Pancreas (tissue), 10 donors: ENCODE data around the gene TMEM250. TPM values are rescaled to one million over a fixed set of nuclear protein-coding genes. Genes with fewer than 3 reads are reported as not detected.

Experiments
- ATAC-seq, 4 donors: fragments of 200-7000 bp; cut with Tn5 transposase; one replicate each; pipeline versions ENCODE4 v1.8.0 to v1.9.1; 2020; ENCODE audit warnings: mild to moderate bottlenecking in 4 of 4, moderate library complexity in 4 of 4
- DNase-seq, 6 donors: peaks; one replicate each; pipeline ENCODE4 v3.0.0-alpha.2; 2020
- FAIRE-seq: peaks from 2 replicates; lab custom pipeline; 2012; peaks lifted over from hg19 to GRCh38; lab: Jason Lieb, UNC
- H3K27ac ChIP-seq, 4 donors: fragments of 200-600 bp; sonication (generic); 1 replicate in 3 of 4; 2 replicates in 1 of 4; pipeline versions ENCODE4 v1.5.0 to v1.8.0; 2020
- H3K27me3 ChIP-seq, 4 donors: fragments of 200-600 bp; one replicate each; pipeline ENCODE4 v1.8.0; 2021
- H3K36me3 ChIP-seq, 3 donors: fragments of 200-600 bp; sonication (generic) in 1 of 3; one replicate each; pipeline versions ENCODE4 v1.5.0 to v1.8.0; 2020 to 2021
- H3K4me1 ChIP-seq, 3 donors: fragments of 200-600 bp; one replicate each; pipeline ENCODE4 v1.8.0; 2021
- H3K4me3 ChIP-seq, 4 donors: fragments of 200-600 bp; sonication (generic) in 2 of 4; one replicate each; pipeline versions ENCODE4 v1.5.0 to v1.8.0; 2020 to 2021
- H3K9me3 ChIP-seq, 4 donors: fragments of 200-600 bp; one replicate each; pipeline ENCODE4 v1.8.0; 2021
- WGBS, 2 donors: extraction: QIAGEN DNeasy Blood & Tissue Kit; methylation state at CpG; one replicate each; pipeline ENCODE4 v1.1.7; 2013; 5-methylcytosine and 5-hydroxymethylcytosine counted together
- intact Hi-C, 3 donors: fragments of 100-400 bp; cut with DNase I; formaldehyde crosslinking; loops; one replicate each; pipeline versions ENCODE4 v1.11.1 to v1.14.2; 2022
- polyA plus RNA-seq, 2 donors: library from polyadenylated mRNA; stranded (reverse); fragments of 200-250 nt; gene quantifications; one replicate each; pipeline ENCODE4 v1.2.3, GENCODE V29; 2013
- total RNA-seq, 6 donors: library from RNA; stranded (reverse); fragmentation: NEBNext Ultra II Directional in 4 of 6; extraction: Animal tissue kit (Norgen Biotek cat#: 25700) in 4 of 6; gene quantifications; one replicate each; pipeline versions ENCODE4 v1.2.1 to v1.2.4, GENCODE V29; 2021 to 2023
- TF ChIP-seq, protein P1 (sequence below), 4 donors: fragments of 200-600 bp; sonication (generic) in 3 of 4; IDR thresholded peaks; one replicate each; pipeline versions ENCODE4 v1.5.0 to v1.8.0; 2021; ENCODE audit warnings: antibody characterized with exemption in 4 of 4
- donor health status: healthy with polysubstance abuse.
- donor health status: DM: no; HTN: no; CAD: no; lungs with moderate emphysema.
- donor health status: DM: no; HTN: no; CAD: no.
- donor health status: control.
- donor health status: control.
- donor health status: Bipolar disorder and iron deficiency.
- donor health status: DM: yes; HTN: yes; CAD: no.
- donor health status: DM: no; HTN: no; CAD: no.
- donor health status: DM: no; HTN: no; CAD: no.
- donor health status: DM: yes; HTN: yes; CAD: no.

TMEM250 gene
- total and polyA plus RNA-seq, 8 donors: 8.0 to 17.8 (median 11.8) TPM

DNA sequence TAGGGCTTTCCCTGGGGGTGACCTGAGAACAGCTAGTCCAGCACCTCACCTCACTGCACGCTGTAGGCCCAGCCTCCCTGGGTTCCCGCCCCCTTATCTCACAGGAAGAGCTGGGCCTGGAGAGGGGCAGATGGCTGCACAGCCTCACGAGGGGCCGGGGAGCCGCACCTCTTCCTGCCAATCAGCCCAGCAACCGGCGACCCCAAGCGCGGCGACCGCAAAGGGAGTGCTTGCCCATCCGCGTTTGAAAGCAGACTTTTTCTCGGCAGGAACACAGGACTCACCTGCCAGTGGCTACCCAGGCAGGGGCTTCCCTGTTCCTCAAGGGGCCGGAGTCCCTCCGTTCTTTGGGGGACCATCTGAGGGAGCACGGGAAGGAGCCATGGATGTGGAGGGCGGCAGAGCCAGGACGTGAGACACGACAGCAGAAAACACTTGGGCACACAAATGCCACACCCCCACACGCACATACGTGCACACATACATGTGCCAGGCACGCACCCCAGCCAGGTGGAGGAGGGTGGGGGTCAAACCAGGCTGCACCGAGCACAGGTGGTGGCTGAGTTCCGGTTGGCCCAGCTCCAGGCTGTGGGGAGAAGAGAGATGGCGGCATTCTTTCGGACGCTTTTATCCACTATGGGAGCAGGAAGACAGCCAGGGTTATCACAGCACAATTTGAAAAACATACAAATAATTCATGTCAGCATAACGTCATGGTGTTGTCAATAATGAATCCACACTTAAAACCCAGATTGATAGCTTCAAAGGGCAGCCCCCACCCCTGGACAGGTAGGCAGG lies 11.3 kb downstream of the TMEM250 start:
- peaks cover 5 to 10% (median 5%) of the 10 kb centered on the region in 3 donors for H3K4me1 ChIP-seq
- intact Hi-C loops: no loop called here
- H3K36me3 ChIP-seq: no peaks in the 10 kb centered on the region
- no peak overlapping the region for H3K4me3 ChIP-seq
- DNase-seq (no peak), ATAC-seq (no peak), FAIRE-seq (no peak)
- no peaks in the 10 kb centered on the region for H3K9me3 ChIP-seq
- whole genome bisulfite sequencing, 2 donors: 69 to 71% methylated on average over 28 to 29 of the region's 29 CpGs
- TF ChIP-seq, protein P1, sequence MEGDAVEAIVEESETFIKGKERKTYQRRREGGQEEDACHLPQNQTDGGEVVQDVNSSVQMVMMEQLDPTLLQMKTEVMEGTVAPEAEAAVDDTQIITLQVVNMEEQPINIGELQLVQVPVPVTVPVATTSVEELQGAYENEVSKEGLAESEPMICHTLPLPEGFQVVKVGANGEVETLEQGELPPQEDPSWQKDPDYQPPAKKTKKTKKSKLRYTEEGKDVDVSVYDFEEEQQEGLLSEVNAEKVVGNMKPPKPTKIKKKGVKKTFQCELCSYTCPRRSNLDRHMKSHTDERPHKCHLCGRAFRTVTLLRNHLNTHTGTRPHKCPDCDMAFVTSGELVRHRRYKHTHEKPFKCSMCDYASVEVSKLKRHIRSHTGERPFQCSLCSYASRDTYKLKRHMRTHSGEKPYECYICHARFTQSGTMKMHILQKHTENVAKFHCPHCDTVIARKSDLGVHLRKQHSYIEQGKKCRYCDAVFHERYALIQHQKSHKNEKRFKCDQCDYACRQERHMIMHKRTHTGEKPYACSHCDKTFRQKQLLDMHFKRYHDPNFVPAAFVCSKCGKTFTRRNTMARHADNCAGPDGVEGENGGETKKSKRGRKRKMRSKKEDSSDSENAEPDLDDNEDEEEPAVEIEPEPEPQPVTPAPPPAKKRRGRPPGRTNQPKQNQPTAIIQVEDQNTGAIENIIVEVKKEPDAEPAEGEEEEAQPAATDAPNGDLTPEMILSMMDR (IDR thresholded peaks at IDR 0.05): no peak
- no peaks in the 10 kb centered on the region for H3K27me3 ChIP-seq
- H3K27ac ChIP-seq: no peak overlapping the region

DNA sequence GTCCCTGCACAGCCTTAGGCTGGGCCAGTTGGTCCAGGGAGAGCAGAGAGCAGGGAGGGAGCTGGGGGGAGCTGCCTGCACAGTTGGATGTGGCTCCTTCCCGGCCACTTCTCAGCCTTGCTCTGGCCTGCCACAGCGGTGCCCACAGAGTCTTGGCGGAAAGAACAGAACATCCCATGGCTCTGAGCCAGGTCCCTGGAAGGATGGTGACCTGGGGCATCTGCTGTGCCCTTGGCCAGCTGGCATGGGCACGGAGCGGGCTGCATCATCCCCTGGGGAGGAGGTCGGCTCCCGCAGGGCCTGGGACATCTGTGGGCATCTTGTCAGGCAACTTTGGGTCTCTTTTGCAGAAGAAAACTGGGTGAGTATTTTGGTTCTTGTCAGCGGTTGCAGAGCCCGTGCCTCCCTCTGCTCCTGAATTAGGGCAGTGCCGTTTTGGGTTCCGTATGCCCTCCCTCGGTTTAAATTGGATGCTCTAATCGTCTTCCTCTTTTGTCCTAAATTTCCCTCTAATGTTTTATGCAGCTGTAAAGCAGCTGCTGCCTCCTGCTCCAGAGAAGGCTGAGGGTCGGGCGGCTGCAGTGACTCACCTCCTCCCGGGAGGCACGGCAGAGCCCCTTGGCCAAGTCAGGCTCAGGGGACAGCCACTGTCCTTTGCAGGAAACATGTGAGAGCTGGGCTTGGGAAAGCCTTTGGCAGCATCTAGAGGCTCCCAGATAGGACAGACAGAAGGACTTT lies 13.1 kb downstream of the TMEM250 start:
- no peaks in the 10 kb centered on the region for H3K36me3 ChIP-seq
- H3K4me1 ChIP-seq: peaks cover 5 to 10% (median 5%) of the 10 kb centered on the region in 3 donors
- intact Hi-C loops: no loop called here
- DNase-seq: no peak
- H3K4me3 ChIP-seq: no peak overlapping the region
- no peak overlapping the region for H3K27ac ChIP-seq
- H3K27me3 ChIP-seq: no peaks in the 10 kb centered on the region
- ATAC-seq: no peak
- no peaks in the 10 kb centered on the region for H3K9me3 ChIP-seq
- WGBS, 2 donors: 68 to 76% methylated on average over 17 of the region's 17 CpGs
- FAIRE-seq: no peak
- TF ChIP-seq, protein P1 (IDR thresholded peaks at IDR 0.05): no peak

DNA sequence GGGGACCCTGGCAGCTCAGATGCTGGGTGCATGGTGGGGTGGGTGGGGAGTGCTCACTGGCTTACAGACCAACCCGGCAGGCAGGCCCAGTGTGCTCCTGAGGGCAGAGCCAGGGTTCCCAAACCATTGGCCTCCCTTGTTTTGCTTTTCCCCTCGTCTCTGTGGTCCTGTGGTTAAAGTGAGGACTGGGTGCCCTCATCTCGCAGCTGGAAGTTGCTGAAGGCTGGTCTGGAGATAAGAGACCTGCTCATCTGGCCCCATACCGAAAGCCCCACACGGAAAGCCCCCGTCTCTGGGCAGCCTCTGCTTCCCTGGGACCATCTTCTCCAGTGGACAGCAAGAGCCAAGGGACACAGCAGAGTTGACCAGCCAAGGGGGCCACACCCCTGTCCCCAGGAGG lies 13.8 kb downstream of the TMEM250 start:
- DNase-seq (no peak), ATAC-seq (no peak), FAIRE-seq (no peak)
- 74 to 84% methylated on average over 6 of the region's 6 CpGs for WGBS, 2 donors
- Histone ChIP-seq H3K4me1 (peaks cover 2 to 6% (median 5%) of the 10 kb centered on the region in 3 donors), H3K4me3 (no peak overlapping the region), H3K36me3 (no peaks in the 10 kb centered on the region), H3K27ac (no peak overlapping the region), H3K9me3 (no peaks in the 10 kb centered on the region), H3K27me3 (no peaks in the 10 kb centered on the region)
- intact Hi-C loops: no loop called here
- TF ChIP-seq, protein P1 (IDR thresholded peaks at IDR 0.05): no peak

DNA sequence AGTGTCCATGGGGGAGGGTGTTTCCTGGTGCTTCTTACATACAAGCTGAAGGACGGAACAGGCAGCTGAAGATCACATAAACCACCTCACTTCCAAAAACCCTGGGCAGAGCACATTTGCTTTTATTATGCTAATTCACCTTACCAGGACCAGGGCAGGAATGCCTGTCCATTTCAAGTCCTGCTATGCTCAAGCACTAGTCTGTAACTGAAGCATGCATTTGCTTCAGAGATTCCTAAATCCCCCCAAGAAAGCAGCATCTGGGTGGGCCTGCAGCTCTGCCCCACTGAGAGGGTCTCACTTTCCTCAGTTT lies 14.2 kb downstream of the TMEM250 start:
- TF ChIP-seq, protein P1 (IDR thresholded peaks at IDR 0.05): no peak
- H3K27me3 ChIP-seq: no peaks in the 10 kb centered on the region
- FAIRE-seq: no peak
- no peaks in the 10 kb centered on the region for H3K9me3 ChIP-seq
- no peak overlapping the region for H3K27ac ChIP-seq
- no peak for DNase-seq
- WGBS, 2 donors: 36 to 41% methylated on average over 1 of the region's 1 CpG
- no peak for ATAC-seq
- peaks cover 0 to 5% (median 4%) of the 10 kb centered on the region in 3 donors for H3K4me1 ChIP-seq
- H3K4me3 ChIP-seq: no peak overlapping the region
- H3K36me3 ChIP-seq: no peaks in the 10 kb centered on the region
- intact Hi-C loops: no loop called here
